Neural crest cell (in vitro differentiated cells): ENCODE measurements around the gene ARVCF. TPM values are rescaled to one million over a fixed set of nuclear protein-coding genes. Genes with fewer than 3 reads are reported as not detected.
"Not testable (repeated sequence)": the region's sequence is repeated elsewhere in the genome, so short reads cannot be mapped to it uniquely, and the experiment has no call there.

Experiments used
- DNase-seq: peaks from one replicate; pipeline ENCODE4 v3.0.0; 2021; ENCODE audit warnings: low read depth, mixed read lengths, low spot score
- H3K27ac Mint-ChIP-seq: one replicate; pipeline ENCODE4 v1.8.0; 2021; ENCODE audit warnings: mild to moderate bottlenecking, mixed read lengths; ENCODE audit not compliant: unreplicated experiment
- H3K27me3 Mint-ChIP-seq: 2 replicates; pipeline ENCODE4 v1.8.0; 2021; ENCODE audit warnings: low read depth, mild to moderate bottlenecking, mixed read lengths
- H3K36me3 Mint-ChIP-seq: 2 replicates; pipeline ENCODE4 v1.8.0; 2021; ENCODE audit warnings: low read depth, mild to moderate bottlenecking, mixed read lengths
- H3K4me1 Mint-ChIP-seq: 2 replicates; pipeline ENCODE4 v1.8.0; 2021; ENCODE audit warnings: mixed read lengths
- H3K4me3 Mint-ChIP-seq: one replicate; pipeline ENCODE4 v1.8.0; 2021; ENCODE audit warnings: mild to moderate bottlenecking, mixed read lengths
- H3K9me3 Mint-ChIP-seq: 2 replicates; pipeline ENCODE4 v1.8.0; 2021; ENCODE audit warnings: mixed read lengths
- CTCF ChIP-seq: fragments of 200-600 bp; sonication (generic); conservative IDR thresholded peaks from 2 replicates; pipeline ENCODE4 v1.5.0; 2021; ENCODE audit warnings: antibody characterized with exemption, mild to moderate bottlenecking
- total RNA-seq: library from RNA; stranded (reverse); gene quantifications from 2 replicates; pipeline ENCODE4 v1.2.1, GENCODE V29; 2021

The ARVCF gene
- total RNA-seq, 1 donor from 2014 or later: 105 TPM

DNA sequence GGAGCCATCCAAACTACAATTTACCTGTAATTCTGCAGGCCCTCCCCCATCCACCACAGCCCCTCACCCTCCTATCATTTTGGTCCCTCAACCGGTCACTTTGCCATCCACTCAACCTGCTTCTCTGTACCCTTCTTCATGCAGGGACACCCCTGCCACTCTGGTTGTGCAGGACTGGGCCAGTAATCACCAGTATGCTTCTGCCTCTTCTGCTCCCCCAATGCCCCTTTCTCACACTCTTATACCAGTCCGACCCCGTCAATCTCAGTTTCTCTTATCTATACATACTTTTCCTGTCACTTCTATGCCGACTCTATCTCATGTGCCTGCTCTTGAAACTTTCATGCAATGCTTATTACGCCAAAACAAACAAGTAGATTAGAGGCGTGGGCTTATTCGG is 80.1 kb downstream of the ARVCF start:
- no peak for DNase-seq
- Mint-ChIP-seq H3K4me3 (no peak overlapping the region), H3K27ac (no peak overlapping the region), H3K9me3 (peaks cover 12% of the 10 kb centered on the region), H3K36me3 (peaks cover 26% of the 10 kb centered on the region), H3K27me3 (no peaks in the 10 kb centered on the region), H3K4me1 (peaks cover 9% of the 10 kb centered on the region)
- TF ChIP-seq CTCF: no peak

DNA sequence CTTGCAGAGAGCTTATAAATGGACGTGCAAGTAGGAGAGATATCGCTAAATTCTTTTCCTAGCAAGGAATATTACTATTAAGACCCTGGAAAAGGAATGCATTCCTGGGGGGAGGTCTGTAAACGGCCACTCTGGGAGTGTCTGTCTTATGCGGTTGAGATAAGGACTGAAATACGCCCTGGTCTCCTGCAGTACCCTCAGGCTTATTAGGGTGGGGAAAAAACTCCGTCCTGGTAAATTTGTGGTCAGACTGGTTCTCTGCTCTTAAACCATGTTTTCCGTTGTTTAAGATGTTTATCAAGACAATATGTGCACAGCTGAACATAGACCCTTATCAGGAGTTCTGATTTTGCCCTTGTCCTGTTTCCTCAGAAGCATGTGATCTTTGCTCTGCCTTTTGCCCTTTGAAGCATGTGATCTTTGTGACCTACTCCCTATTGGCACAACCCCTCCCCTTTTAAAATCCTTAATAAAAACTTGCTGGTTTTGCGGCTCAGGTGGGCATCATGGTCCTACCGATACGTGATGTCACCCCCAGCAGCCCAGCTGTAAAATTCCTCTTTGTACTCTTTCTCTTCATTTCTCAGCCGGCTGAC is 81.4 kb downstream of the ARVCF start:
- peaks cover 26% of the 10 kb centered on the region for H3K36me3 Mint-ChIP-seq
- H3K27me3 Mint-ChIP-seq: not testable (repeated sequence)

GRCh38 chr22:19933341-19934241 is 83.0 kb downstream of the ARVCF start:
- Mint-ChIP-seq H3K36me3 (peaks cover 26% of the 10 kb centered on the region), H3K4me3 (no peak overlapping the region), H3K27me3 (no peaks in the 10 kb centered on the region), H3K9me3 (peaks cover 12% of the 10 kb centered on the region), H3K27ac (no peak overlapping the region), H3K4me1 (no peaks in the 10 kb centered on the region)
- no peak for TF ChIP-seq CTCF
- DNase-seq: no peak

More for the DNA sequence above, 81.4 kb downstream of the ARVCF start:
- H3K27ac Mint-ChIP-seq, H3K4me1 Mint-ChIP-seq, H3K4me3 Mint-ChIP-seq, DNase-seq: not testable (repeated sequence)
- H3K9me3 Mint-ChIP-seq: peaks cover 12% of the 10 kb centered on the region

GRCh38 chr22:19932367-19933206 is 84.0 kb downstream of the ARVCF start:
- no peak for DNase-seq
- TF ChIP-seq CTCF: no peak
- Mint-ChIP-seq H3K4me1 (no peaks in the 10 kb centered on the region), H3K4me3 (no peak overlapping the region), H3K27ac (no peak overlapping the region), H3K9me3 (peaks cover 12% of the 10 kb centered on the region), H3K27me3 (no peaks in the 10 kb centered on the region), H3K36me3 (peaks cover 22% of the 10 kb centered on the region)

DNA sequence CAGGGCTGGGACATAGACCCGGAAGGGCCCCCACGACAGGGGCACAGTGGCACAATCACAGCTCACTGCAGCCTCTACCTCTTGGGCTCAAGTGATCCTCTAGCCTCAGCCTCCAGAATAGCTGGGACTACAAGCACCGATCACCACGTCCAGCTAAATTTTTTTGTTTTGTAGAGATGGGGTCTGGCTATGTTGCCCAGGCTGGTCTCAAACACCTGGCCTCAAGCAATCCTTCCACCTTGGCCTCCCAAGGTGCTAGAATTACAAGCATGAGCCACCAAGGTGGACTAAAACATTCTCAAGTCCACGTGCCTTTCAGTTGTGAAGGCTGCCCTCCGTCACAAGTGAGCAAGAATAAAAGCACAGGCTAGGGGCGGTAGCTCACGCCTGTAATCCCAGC is 85.1 kb downstream of the ARVCF start:
- TF ChIP-seq CTCF: no peak
- H3K4me1 Mint-ChIP-seq: no peaks in the 10 kb centered on the region
- no peak for DNase-seq
- H3K4me3 Mint-ChIP-seq: no peak overlapping the region
- H3K27me3 Mint-ChIP-seq: no peaks in the 10 kb centered on the region
- H3K9me3 Mint-ChIP-seq: peaks cover 9% of the 10 kb centered on the region
- H3K36me3 Mint-ChIP-seq: peaks cover 14% of the 10 kb centered on the region
- H3K27ac Mint-ChIP-seq: no peak overlapping the region
